GM12892 (cell line): ENCODE data around the gene SLC6A3.

Experiments
- POLR2A ChIP-seq: IDR thresholded peaks from 2 replicates; pipeline ENCODE4 v1.6.1; 2011; ENCODE audit warnings: low read depth, low read length, control low read depth
- POLR2AphosphoS5 ChIP-seq: IDR thresholded peaks from 2 replicates; pipeline ENCODE4 v1.6.1; 2011; ENCODE audit warnings: low read depth, low read length, control low read depth
- TAF1 ChIP-seq: IDR thresholded peaks from 2 replicates; pipeline ENCODE4 v1.6.1; 2011; ENCODE audit warnings: low read depth, mild to moderate bottlenecking, control low read depth, low read length, borderline replicate concordance

DNA sequence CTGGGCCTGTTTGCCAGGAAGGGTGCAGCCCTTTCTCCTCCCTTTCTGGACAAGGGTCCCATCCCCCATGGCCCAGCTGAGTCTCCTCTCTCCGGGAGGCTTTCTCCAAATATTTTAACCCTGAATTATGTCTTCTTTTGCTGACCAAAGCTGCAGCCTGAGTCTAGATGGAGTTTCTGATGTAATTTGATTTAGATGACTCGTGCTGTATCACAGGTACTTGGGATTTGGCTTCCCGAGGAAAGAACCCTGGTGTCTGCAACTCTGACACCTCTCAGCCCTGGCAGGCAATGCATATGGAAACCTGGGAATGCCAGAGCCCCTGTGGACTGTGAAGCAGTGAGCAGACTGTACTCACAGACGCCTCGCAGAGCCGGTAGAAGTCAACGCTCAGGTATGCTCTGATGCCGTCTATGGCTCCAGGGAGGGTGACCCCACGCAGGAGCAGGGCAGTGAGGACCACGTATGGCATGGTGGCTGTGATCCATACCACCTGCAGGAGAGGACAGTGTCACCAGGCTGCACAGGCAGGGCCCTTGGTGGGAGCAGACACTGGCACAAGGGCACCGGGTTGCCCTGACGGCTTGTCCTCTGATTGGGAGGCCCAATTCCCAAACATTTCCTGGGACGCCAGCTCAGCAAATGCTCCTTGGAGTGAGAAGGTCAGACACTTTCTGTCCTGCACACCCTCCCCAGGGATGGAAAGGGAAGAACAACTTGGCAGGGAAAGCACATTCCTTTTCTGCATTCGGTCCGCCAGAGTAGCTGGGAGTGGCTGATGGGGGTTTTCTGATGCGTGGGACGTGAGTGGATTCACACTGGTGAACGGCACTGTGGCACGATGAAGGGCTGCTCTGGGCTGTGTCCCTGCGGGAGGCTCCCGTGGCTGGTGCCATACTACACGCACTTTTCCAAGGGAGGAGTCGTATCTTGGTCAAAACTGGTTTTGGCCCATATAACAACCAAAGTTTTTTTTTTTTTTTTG is 24.7 kb downstream of the SLC6A3 start:
- TF ChIP-seq TAF1: no peak
- TF ChIP-seq POLR2AphosphoS5: no peak
- no peak for TF ChIP-seq POLR2A
